Stimulated activated CD4-positive, alpha-beta T cell treated with anti-CD3 and anti-CD28 coated beads, TNF-alpha, amount 100 ng/mL, for 4 hours (primary cell): ENCODE measurements around the gene MACROD2.
"Not testable (repeated sequence)": the region's sequence is repeated elsewhere in the genome, so short reads cannot be mapped to it uniquely, and the experiment has no call there.

Source experiments
- DNase-seq, 3 experiments: peaks; one replicate each; pipeline ENCODE4 v3.0.0-alpha.2; 2020; ENCODE audit warnings: low read depth in 3 of 3

The MACROD2 gene

GRCh38 chr20:15342991-15343523, 1347.7 kb downstream of the MACROD2 start:
- DNase-seq: no peak

GRCh38 chr20:15345287-15345686, 1350.0 kb downstream of the MACROD2 start:
- no peak for DNase-seq

- no peak for DNase-seq
Observed at GRCh38 chr20:15346657-15347280, 1351.5 kb downstream of the MACROD2 start.

GRCh38 chr20:15359056-15359455, 1363.7 kb downstream of the MACROD2 start:
- no peak for DNase-seq

- no peak for DNase-seq
Observed at GRCh38 chr20:15362849-15363248, 1367.5 kb downstream of the MACROD2 start.

- no peak for DNase-seq
Observed at GRCh38 chr20:15364781-15365180, 1369.5 kb downstream of the MACROD2 start.

GRCh38 chr20:15370370-15370769, 1375.1 kb downstream of the MACROD2 start:
- DNase-seq: no peak

GRCh38 chr20:15374682-15375081, 1379.4 kb downstream of the MACROD2 start:
- no peak for DNase-seq

- no peak for DNase-seq
Observed at GRCh38 chr20:15375836-15376235, 1380.5 kb downstream of the MACROD2 start.

- DNase-seq: not testable (repeated sequence)
Observed at GRCh38 chr20:15377603-15378002, 1382.3 kb downstream of the MACROD2 start.

- no peak for DNase-seq
Observed at GRCh38 chr20:15378151-15378550, 1382.8 kb downstream of the MACROD2 start.

GRCh38 chr20:15379681-15380296, 1384.5 kb downstream of the MACROD2 start:
- DNase-seq: no peak

- DNase-seq: no peak
Observed at GRCh38 chr20:15380770-15381169, 1385.5 kb downstream of the MACROD2 start.

GRCh38 chr20:15387228-15387627, 1391.9 kb downstream of the MACROD2 start:
- DNase-seq: no peak

- no peak for DNase-seq
Observed at GRCh38 chr20:15395457-15395856, 1400.1 kb downstream of the MACROD2 start.

GRCh38 chr20:15396026-15396425, 1400.7 kb downstream of the MACROD2 start:
- DNase-seq: no peak

- DNase-seq: no peak
Observed at GRCh38 chr20:15396900-15397299, 1401.6 kb downstream of the MACROD2 start.

- DNase-seq: no peak
Observed at GRCh38 chr20:15399781-15400180, 1404.5 kb downstream of the MACROD2 start.

- DNase-seq: no peak
Observed at GRCh38 chr20:15406072-15406471, 1410.8 kb downstream of the MACROD2 start.

- no peak for DNase-seq
Observed at GRCh38 chr20:15411781-15412180, 1416.5 kb downstream of the MACROD2 start.

- no peak for DNase-seq
Observed at GRCh38 chr20:15415908-15416307, 1420.6 kb downstream of the MACROD2 start.

GRCh38 chr20:15419856-15420255, 1424.5 kb downstream of the MACROD2 start:
- DNase-seq: no peak

GRCh38 chr20:15422966-15423365, 1427.7 kb downstream of the MACROD2 start:
- no peak for DNase-seq
